Neural cell (in vitro differentiated cells): ENCODE measurements around the gene RSAD1. TPM values are rescaled to one million over a fixed set of nuclear protein-coding genes. Genes with fewer than 3 reads are reported as not detected.

Experiments used
- H2AFZ ChIP-seq: fragments of 200-600, 300-800 bp; sonication (generic), shearing (Covaris generic); 2 replicates; pipeline ENCODE4 v1.6.0; 2014; ENCODE audit warnings: low read depth, mild to moderate bottlenecking, antibody characterized with exemption, low read length, moderate library complexity
- H3F3A ChIP-seq: fragments of 200-600 bp; shearing (Covaris generic); 2 replicates; pipeline ENCODE4 v1.6.1; 2016; ENCODE audit warnings: mild to moderate bottlenecking, moderate library complexity, mixed read lengths, antibody characterized with exemption, low read length; ENCODE audit not compliant: insufficient read depth, poor library complexity, severe bottlenecking
- H3K27ac ChIP-seq: fragments of 200-600, 300-800 bp; sonication (generic), shearing (Covaris generic); 2 replicates; pipeline ENCODE4 v1.5.1; 2014; ENCODE audit warnings: mild to moderate bottlenecking, low read length, moderate library complexity
- H3K27me3 ChIP-seq: fragments of 300-800, 200-600 bp; sonication (generic), shearing (Covaris generic); 2 replicates; pipeline ENCODE4 v1.6.0; 2014; ENCODE audit warnings: mild to moderate bottlenecking, low read depth, low read length, moderate library complexity; ENCODE audit not compliant: insufficient read depth
- H3K36me3 ChIP-seq: fragments of 300-800, 200-600 bp; sonication (generic), shearing (Covaris generic); 2 replicates; pipeline ENCODE4 v1.5.1; 2014; ENCODE audit warnings: mild to moderate bottlenecking, antibody characterized with exemption, low read length, moderate library complexity; ENCODE audit not compliant: insufficient read depth
- H3K4me2 ChIP-seq: fragments of 300-800, 200-600 bp; sonication (generic), shearing (Covaris generic); 2 replicates; pipeline ENCODE4 v1.6.0; 2014; ENCODE audit warnings: mild to moderate bottlenecking, low read length
- H3K4me3 ChIP-seq: fragments of 300-800, 200-600 bp; sonication (generic), shearing (Covaris generic); 2 replicates; pipeline ENCODE4 v1.5.1; 2014; ENCODE audit warnings: mild to moderate bottlenecking, low read length, moderate library complexity
- H3K79me2 ChIP-seq: fragments of 200-600 bp; shearing (Covaris generic); replicated peaks from 2 replicates; pipeline ENCODE4 v1.6.0; 2014; ENCODE audit warnings: mild to moderate bottlenecking, low read length, moderate library complexity; ENCODE audit not compliant: insufficient read depth
- H3K9ac ChIP-seq: fragments of 300-800, 200-600 bp; sonication (generic), shearing (Covaris generic); 2 replicates; pipeline ENCODE4 v1.6.1; 2016; ENCODE audit warnings: mild to moderate bottlenecking, low read length, mixed read lengths
- H3K9me2 ChIP-seq: fragments of 200-600 bp; shearing (Covaris generic); 2 replicates; pipeline ENCODE4 v1.6.1; 2016; ENCODE audit warnings: mild to moderate bottlenecking, low read length, mixed read lengths; ENCODE audit not compliant: insufficient read depth
- H3K9me3 ChIP-seq: fragments of 200-600, 300-800 bp; sonication (generic), shearing (Covaris generic); 2 replicates; pipeline ENCODE4 v1.6.1; 2016; ENCODE audit warnings: mild to moderate bottlenecking, mixed run types, low read length, moderate library complexity, mixed read lengths
- H4K20me1 ChIP-seq: fragments of 200-600 bp; shearing (Covaris generic); 2 replicates; pipeline ENCODE4 v1.6.1; 2016; ENCODE audit warnings: mild to moderate bottlenecking, mixed run types; ENCODE audit not compliant: insufficient read depth
- CTCF ChIP-seq: fragments of 450-650 bp; IDR thresholded peaks from 2 replicates; pipeline ENCODE4 v1.5.1; 2014; ENCODE audit warnings: antibody characterized with exemption, mild to moderate bottlenecking, moderate library complexity; ENCODE audit not compliant: poor library complexity, severe bottlenecking
- EP300 ChIP-seq: fragments of 450-650 bp; conservative IDR thresholded peaks from 2 replicates; pipeline ENCODE4 v1.6.1; 2014; ENCODE audit warnings: antibody characterized with exemption, mild to moderate bottlenecking, moderate library complexity; ENCODE audit not compliant: poor library complexity, severe bottlenecking
- EZH2 ChIP-seq: fragments of 200-600, 300-800 bp; shearing (Covaris generic), sonication (generic); IDR thresholded peaks from 2 replicates; pipeline ENCODE4 v1.6.1; 2014; ENCODE audit warnings: antibody characterized with exemption, low read length, borderline replicate concordance, mild to moderate bottlenecking; ENCODE audit not compliant: insufficient read depth, poor library complexity, severe bottlenecking
- MXI1 ChIP-seq: fragments of 450-650 bp; conservative IDR thresholded peaks from 2 replicates; pipeline ENCODE4 v1.6.1; 2014; ENCODE audit warnings: antibody characterized with exemption, mild to moderate bottlenecking; ENCODE audit not compliant: poor library complexity, severe bottlenecking
- POLR2AphosphoS5 ChIP-seq: IDR thresholded peaks from 2 replicates; pipeline ENCODE4 v1.6.1; 2012
- RAD21 ChIP-seq: fragments of 450-650 bp; conservative IDR thresholded peaks from 2 replicates; pipeline ENCODE4 v1.6.1; 2014; ENCODE audit warnings: antibody characterized with exemption, mild to moderate bottlenecking, moderate library complexity
- REST ChIP-seq: IDR thresholded peaks from 2 replicates; pipeline ENCODE4 v1.6.1; 2012; ENCODE audit warnings: borderline replicate concordance
- SMC3 ChIP-seq: fragments of 450-650 bp; conservative IDR thresholded peaks from 2 replicates; pipeline ENCODE4 v1.6.1; 2014; ENCODE audit warnings: antibody characterized with exemption, mild to moderate bottlenecking, moderate library complexity; ENCODE audit not compliant: poor library complexity
- TAF1 ChIP-seq: IDR thresholded peaks from 2 replicates; pipeline ENCODE4 v1.6.1; 2012; ENCODE audit warnings: low read depth
- polyA plus RNA-seq: library from polyadenylated mRNA; depleted of rRNA; stranded (reverse); fragments of >200 nt; gene quantifications from 2 replicates; pipeline ENCODE4 v1.2.3, GENCODE V29; 2014

The RSAD1 gene
- polyA plus RNA-seq, 1 donor from 2014 or later, result 61.9 TPM

GRCh38 chr17:50437409-50437808 is 41.3 kb upstream of the RSAD1 start:
- H3K9ac ChIP-seq, result no peak overlapping the region
- H3K4me3 ChIP-seq, result no peak overlapping the region
- no peaks in the 10 kb centered on the region for H3K9me3 ChIP-seq
- H3K4me2 ChIP-seq, result no peak overlapping the region
- no peaks in the 10 kb centered on the region for H3K27me3 ChIP-seq
- H3K9me2 ChIP-seq, result no peaks in the 10 kb centered on the region
- no peaks in the 10 kb centered on the region for H4K20me1 ChIP-seq
- no peak overlapping the region for H3K27ac ChIP-seq
- H3K36me3 ChIP-seq, result no peaks in the 10 kb centered on the region
- H3F3A ChIP-seq, result no peaks in the 10 kb centered on the region
- no peaks in the 10 kb centered on the region for H3K79me2 ChIP-seq
- no peak overlapping the region for H2AFZ ChIP-seq
- TF ChIP-seq SMC3 (no peak), TAF1 (no peak), EZH2 (no peak), MXI1 (no peak), CTCF (no peak), RAD21 (no peak), POLR2AphosphoS5 (no peak), EP300 (no peak), REST (no peak)

- Histone ChIP-seq H3K36me3 (no peaks in the 10 kb centered on the region), H3K4me3 (no peak overlapping the region), H2AFZ (no peak overlapping the region), H3F3A (no peaks in the 10 kb centered on the region), H3K79me2 (no peaks in the 10 kb centered on the region), H3K9ac (no peak overlapping the region), H3K9me2 (no peaks in the 10 kb centered on the region), H4K20me1 (no peaks in the 10 kb centered on the region), H3K27me3 (no peaks in the 10 kb centered on the region), H3K4me2 (no peak overlapping the region), H3K27ac (no peak overlapping the region), H3K9me3 (no peaks in the 10 kb centered on the region)
- no peak for TF ChIP-seq RAD21
- no peak for TF ChIP-seq REST
- TF ChIP-seq POLR2AphosphoS5, result no peak
- TF ChIP-seq SMC3, result no peak
- no peak for TF ChIP-seq MXI1
- TF ChIP-seq EZH2, result no peak
- TF ChIP-seq TAF1, result no peak
- TF ChIP-seq EP300, result no peak
- TF ChIP-seq CTCF, result no peak
Observed at GRCh38 chr17:50439008-50439407, 39.7 kb upstream of the RSAD1 start.
